Caki2 (cell line): ENCODE results near the gene CLTCL1. TPM values are rescaled to one million over a fixed set of nuclear protein-coding genes. Genes with fewer than 3 reads are reported as not detected.

Source experiments
- DNase-seq: peaks from one replicate; pipeline ENCODE4 v3.0.0-alpha.2; 2015; ENCODE audit warnings: low read depth
- in situ Hi-C: cut with HindIII; loops from 2 replicates; pipeline ENCODE4 v1.10.0; 2016; ENCODE audit warnings: low sequenced_read_pairs, low pct_unique_long_range_greater_than_20kb, mixed read lengths
- total RNA-seq: library from RNA; depleted of rRNA; stranded (reverse); fragments of >200 nt; shearing (Covaris generic); gene quantifications from 2 replicates; pipeline ENCODE4 v1.2.3, GENCODE V29; 2014; ENCODE audit warnings: low replicate concordance

CLTCL1 gene
- total RNA-seq, 1 experiment from 2014 or later = 2.9 TPM

- in situ Hi-C loops = no loop called here
- no peak for DNase-seq
Measured at GRCh38 chr22:19149047-19149883, 142.3 kb downstream of the CLTCL1 start.

DNA sequence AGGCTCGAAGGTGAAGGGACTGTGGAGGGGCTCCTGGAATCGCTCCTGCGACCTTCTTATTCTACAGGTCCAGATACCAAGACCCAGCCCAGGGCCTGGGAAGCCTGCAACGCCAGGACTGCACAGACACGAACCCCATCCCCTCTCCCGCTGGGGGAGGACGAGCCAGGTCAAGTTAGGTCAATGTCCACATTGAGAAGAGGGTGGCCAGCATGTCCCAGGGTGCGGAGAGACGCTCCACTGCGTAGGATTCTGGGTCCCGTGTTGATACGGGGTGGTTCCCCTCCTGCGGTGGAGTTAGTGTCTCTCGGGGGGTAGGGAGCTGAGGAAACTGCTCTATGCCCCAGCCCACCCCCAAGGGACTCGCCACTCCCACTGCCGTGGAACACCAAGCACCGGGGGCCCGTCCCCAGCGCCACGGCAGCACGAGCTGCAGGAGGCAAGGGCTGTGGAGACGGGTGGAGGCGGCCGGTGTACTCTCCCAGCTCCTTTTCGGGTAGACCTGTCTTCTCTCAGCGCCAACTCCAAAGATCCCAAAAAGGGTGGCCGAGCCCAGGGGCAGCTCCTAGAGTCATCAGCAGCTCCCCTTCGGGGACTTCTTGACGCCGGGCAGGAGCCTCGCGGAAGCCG is 143.0 kb downstream of the CLTCL1 start:
- in situ Hi-C loops = no loop called here

DNA sequence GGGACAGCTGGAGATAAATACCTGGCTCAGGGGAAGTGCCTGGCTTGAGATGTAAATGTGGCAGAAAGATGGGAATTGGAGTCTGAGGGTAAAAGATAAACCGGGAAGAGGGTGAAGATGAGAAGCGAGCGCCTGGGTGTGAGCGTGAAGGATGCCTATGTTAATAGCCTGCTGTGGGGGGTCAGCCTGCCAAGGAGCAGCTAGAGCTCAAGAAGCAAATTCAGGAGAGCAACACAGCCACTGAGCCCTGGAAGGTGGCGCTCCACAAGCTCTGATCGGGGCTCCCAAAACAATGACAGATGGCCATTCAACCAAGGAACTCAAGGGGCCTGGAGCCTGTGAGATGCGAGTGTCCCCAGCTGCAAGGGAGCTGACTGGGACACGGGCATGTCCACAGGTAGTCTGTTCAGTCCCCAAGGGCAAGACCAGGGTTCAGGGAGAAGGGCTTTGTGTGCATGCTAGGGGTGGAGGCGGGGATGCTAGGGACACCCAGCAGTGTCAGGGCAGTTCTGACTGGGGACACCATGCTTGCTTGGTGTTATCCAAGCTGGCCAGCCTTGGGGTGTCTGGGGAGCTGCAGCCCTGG is 144.2 kb downstream of the CLTCL1 start:
- in situ Hi-C loops = no loop called here
- DNase-seq = no peak

More for the DNA sequence above, 143.0 kb downstream of the CLTCL1 start:
- no peak for DNase-seq

DNA sequence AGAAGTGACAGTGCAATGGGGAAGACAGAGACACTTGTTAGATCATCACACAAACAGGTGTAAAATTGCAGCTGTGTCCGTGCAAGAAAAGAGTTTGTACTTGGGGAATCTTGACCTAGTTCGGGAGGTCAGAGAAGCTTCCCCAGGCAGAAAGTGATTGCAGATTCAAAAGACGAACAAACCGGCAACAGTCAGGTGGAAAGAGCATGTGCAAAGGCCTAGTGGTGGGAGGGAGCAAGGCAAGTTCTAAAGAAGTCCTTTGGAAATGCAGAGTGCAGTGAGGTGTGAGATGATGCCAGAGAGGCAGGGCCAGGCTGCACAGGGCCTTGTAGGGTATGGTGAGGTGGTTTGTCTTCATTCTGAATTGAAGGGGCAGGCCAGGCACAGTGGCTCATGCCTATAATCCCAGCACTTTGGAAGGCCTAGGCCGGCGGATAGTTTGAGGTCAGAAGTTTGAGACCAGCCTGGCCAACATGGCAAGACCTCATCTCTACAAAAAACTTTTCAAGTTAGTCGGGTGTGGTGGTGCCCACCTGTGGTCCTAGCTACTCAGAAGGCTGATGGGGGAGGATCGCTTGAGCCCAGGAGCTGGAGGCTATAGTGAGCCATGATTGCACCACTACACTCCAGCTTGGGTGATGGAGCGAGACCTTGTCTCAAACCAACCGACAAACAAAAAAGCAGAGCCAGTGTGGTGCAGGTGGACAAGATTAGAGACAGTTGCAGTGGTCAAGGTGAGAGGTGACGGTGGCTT is 145.1 kb downstream of the CLTCL1 start:
- in situ Hi-C loops = no loop called here

GRCh38 chr22:19143967-19144400 is 147.5 kb downstream of the CLTCL1 start:
- DNase-seq = peak; percentile 6
- in situ Hi-C loops = no loop called here

More for the DNA sequence above, 145.1 kb downstream of the CLTCL1 start:
- no peak for DNase-seq

DNA sequence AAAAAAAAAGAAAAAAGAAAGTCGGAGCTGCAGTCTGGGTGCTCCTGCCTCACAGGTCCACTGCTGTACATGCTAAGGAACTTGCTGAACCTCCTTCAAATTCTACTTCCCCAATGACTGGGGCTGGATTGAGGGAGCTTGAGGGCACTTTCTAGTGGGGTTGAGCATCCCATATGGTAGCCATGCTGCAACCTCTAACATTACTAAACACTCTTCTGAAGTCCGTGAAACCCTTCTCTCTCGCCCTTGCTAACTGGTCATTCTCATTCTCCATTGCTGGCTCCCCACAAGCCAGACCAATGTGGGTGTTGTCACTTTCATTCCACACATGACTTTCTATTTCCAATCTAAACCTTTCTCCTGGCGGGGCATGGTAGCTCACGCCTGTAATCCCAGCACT is 148.3 kb downstream of the CLTCL1 start:
- in situ Hi-C loops = no loop called here
- no peak for DNase-seq

GRCh38 chr22:19142394-19142793 is 149.1 kb downstream of the CLTCL1 start:
- in situ Hi-C loops = no loop called here
- no peak for DNase-seq

DNA sequence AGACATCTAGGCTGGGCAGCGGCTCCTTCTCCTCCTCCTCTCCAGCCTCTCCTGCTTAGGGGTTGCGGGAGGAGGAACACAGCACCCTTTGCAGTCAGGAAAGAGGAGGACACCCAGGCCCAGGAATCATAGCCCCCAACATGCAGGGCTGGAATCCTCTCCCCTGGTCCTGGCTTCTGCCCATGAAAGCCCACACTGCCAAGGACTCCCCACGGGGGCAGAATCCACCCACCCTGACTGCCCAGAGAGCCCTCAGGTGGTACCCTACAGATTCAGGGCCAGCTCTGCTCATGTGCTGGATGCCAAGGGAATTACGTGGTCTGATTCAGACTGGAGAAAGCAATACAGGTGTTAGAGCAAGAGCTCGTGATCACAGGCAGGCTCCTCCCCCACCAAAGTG is 151.5 kb downstream of the CLTCL1 start:
- in situ Hi-C loops = no loop called here
- no peak for DNase-seq

DNA sequence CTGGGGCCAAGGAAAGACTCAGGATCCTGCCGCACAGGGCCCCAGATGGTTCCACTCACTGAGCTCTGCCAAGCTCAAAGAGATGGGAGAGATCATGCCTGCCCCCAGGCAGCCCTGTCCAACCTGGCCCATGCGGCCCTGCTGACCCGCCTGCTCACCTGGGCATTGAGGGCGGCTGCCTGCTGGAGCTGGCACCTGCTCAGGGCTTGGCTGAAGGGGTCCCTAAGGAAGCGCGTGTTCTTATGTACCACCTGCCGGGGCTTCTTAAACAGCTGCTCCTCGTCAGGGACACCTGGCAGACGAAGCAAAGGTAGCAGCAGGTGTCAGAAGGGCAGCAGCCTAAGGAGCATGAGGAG is 152.5 kb downstream of the CLTCL1 start:
- in situ Hi-C loops = no loop called here
- DNase-seq = no peak

- in situ Hi-C loops = no loop called here
Measured at GRCh38 chr22:19138217-19139000, 153.1 kb downstream of the CLTCL1 start.

DNA sequence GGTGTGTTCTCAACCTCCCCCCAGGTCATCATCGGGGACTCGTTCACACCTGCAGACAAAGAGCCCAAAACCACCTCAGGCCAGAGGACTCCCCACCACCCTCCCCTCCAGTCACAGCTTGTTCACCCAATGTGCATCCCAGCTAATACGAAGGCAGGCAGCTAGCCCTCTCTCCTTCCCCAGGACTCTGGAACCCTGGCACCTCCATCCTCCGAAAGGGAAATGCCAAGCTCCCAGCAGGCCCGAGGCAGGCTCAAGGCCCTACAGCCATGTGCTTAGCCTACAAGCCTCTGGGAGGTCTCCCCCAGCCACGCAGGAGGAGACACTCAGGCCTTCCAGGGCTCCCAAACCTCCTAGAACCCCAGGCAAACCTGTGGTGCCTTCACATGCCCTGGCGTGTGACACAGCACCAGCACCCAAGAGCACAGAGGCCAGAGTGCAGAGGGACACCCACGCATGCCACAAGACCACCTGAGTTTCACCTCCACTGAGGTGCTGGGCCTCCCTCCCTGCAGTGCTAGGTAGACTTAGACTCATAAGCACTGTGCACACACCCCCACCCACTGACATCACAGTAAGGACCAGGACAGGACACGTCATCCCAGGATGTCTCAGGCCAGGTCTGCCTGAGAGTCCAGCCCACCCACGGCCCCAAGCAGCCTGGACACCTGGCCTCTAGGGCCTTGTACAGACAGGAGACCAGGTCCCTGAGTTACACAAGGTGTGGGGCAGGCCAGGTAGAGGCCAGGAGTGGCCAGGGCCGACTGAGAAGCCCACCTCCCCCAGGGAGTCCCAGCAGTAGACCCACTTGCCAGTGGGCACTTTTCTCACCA is 153.9 kb downstream of the CLTCL1 start:
- in situ Hi-C loops = no loop called here
- DNase-seq = no peak

More at GRCh38 chr22:19138217-19139000, 153.1 kb downstream of the CLTCL1 start:
- no peak for DNase-seq

DNA sequence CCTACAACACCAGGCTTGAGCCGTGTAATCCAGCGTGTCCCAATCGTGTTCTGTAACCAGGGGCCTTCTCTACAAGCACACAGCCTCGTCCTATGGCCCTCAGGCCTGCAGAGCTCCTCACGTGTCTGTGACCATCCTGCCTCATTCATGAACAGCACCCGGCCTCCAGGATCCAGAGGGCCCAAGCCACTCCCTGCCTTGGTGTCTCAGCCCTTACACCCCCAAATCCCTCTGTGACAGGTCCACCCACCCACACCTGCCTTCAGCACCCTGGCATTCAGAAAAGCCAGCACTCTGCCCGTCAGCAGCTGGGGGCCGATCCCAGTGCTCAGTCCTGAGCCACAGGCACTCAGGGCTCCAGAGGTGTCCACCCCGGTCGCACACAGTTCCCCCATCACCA is 154.6 kb downstream of the CLTCL1 start:
- DNase-seq = no peak
- in situ Hi-C loops = no loop called here

DNA sequence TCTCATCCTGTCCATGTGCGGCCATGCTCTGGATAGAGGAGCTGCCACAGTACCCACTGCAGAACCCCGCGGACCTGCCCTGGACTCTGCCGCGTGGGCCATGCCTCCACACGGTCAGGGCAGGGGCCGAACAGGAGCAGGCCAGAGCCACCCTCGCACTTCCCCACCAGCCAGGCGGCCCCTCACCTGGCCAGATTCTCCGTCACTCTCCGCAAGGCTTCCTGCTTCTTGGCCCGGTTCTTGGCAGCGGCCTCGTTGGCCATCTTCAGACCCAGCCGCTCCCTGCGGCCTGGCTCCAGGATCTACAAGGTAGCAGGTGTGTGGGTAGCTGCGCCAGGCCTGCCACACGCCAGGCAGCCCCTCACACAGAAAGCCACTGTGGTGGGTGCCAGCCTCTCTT is 156.6 kb downstream of the CLTCL1 start:
- DNase-seq = no peak
- in situ Hi-C loops = no loop called here

DNA sequence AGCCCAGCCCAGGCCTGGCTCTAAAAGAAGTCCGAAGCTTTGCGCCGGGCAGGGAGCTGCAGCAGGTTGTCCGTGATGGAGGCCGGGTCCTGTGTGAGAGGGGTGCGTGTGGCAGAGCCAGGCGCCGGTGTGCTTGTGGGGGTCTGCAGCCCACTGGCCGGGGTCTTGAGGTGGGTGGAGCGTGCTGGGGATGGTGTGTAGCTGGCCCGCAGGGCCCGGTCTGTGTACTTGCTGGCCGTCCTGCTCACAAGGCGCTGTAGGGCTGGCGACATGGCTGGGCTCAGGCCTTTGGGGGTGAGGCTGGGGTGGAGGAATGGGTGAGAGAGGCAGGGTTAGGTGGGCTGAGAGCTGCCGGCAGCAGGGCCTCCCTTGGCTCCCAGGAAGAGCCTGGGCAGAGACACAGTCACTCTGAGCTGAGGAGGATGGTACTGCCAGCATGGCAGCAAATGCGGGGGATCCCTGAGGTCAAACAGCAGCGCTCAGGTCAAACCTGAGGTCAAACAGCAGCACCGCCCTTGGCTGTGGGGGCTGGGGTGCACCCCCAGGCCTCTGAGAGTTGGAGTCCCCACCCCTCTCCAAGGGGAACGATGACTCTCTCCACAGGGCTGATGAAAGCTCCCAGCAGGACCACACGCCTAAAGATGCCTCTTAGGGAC is 157.2 kb downstream of the CLTCL1 start:
- DNase-seq = no peak
- in situ Hi-C loops = no loop called here

DNA sequence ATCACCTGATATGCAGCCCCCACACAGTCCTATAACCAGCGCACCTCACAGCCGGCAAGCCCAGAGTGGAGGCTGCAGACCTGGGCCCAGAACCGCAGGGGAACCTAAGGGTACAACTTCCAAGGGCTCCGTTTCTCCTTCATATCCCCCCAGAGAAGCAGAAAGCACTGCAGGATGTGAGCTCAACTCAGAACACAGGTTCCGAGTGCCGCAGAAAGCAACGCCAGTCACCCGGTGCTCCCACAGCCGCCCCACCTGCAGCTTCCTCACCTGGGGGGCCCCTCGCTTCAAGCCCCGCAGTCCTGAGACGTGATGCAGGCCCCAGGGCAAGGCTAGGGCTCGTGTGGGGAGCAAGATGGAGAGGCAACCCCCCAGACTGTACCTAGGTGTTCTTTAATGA is 158.0 kb downstream of the CLTCL1 start:
- in situ Hi-C loops = no loop called here

GRCh38 chr22:19132693-19133400 is 158.7 kb downstream of the CLTCL1 start:
- in situ Hi-C loops = no loop called here
- DNase-seq = no peak

More for the DNA sequence above, 158.0 kb downstream of the CLTCL1 start:
- no peak for DNase-seq
